ENCODE data around the gene OTC.

DNA sequence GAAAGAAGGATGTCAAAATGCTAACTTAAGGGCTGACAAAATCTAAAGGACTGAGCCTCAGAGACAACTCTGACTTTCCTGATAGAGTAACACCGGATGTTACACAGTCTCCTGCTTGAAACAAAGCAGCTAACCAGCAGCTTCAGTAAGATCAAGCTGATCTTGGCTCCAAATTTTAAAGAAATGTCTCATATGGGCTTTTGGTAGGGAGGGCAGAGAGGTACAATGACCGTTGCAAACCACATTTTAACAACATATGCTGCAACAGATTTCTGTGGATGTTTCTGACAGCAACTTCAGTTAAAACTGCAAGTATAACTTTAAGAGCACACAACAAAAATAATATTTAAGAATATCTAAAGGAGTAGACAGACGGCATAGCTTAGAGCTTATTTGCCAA is 34.2 kb upstream of the OTC start:
- no peak for TF ChIP-seq POLR2AphosphoS5 (IDR thresholded peaks at IDR 0.05; ENCODE audit: insufficient read depth in 1 of 2, low read depth in 1 of 2)
- TF ChIP-seq, protein P1, sequence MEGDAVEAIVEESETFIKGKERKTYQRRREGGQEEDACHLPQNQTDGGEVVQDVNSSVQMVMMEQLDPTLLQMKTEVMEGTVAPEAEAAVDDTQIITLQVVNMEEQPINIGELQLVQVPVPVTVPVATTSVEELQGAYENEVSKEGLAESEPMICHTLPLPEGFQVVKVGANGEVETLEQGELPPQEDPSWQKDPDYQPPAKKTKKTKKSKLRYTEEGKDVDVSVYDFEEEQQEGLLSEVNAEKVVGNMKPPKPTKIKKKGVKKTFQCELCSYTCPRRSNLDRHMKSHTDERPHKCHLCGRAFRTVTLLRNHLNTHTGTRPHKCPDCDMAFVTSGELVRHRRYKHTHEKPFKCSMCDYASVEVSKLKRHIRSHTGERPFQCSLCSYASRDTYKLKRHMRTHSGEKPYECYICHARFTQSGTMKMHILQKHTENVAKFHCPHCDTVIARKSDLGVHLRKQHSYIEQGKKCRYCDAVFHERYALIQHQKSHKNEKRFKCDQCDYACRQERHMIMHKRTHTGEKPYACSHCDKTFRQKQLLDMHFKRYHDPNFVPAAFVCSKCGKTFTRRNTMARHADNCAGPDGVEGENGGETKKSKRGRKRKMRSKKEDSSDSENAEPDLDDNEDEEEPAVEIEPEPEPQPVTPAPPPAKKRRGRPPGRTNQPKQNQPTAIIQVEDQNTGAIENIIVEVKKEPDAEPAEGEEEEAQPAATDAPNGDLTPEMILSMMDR (IDR thresholded peaks at IDR 0.05): no peak

All from vagina (tissue), 2 donors.